ENCODE data around the gene DZIP1L.
"Not testable (repeated sequence)": the region's sequence is repeated elsewhere in the genome, so short reads cannot be mapped to it uniquely, and the experiment has no call there.

Gene DZIP1L

GRCh38 chr3:138114988-138115971, at the start of gene DZIP1L:
Gene DZIP1L, minus strand, starts transcription at chr3:138115608. Its CDS starts 11,637 bp downstream, at chr3:138103971.
- no peak for DNase-seq

GRCh38 chr3:138165061-138165460, 49.7 kb upstream of the DZIP1L start:
- DNase-seq: no peak

DNA sequence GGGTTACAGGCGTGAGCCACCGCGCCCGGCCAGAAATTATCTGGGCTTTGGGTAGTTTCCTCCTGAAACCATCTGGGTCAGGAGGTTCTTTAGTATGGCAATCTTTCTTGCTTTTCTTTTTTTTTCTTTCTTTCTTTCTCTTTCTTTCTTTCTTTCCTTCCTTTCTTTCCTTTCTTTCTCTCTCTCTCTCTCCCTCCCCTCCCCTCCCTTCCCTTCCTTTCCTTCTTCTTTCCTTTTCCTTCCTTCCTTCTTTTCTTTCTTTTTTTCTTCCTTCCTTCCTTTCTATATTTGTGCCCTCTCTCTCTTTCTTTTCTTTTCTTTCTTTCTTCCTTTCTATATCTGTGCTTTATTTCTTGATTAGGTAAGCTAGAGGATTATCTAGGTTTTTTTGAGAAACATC, 42.3 kb upstream of the DZIP1L start:
- DNase-seq: no peak

DNA sequence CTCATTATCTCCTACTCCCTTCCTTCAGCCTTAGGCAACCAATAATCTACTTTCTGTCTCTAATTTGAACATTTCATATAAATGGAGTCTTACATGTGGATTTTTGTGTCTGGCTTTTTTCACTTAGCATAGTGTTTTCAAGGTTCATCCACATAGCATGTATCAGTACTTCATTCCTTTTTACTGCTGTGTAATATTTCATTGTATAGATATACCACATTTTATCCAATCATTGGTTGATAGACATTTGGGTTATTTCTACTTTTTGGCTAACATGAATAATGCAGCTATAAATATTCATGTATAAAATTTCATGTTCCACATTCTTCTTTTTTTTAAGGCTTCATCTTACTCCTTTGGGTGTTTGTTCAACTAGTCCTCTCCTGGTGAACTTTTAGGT, 39.1 kb upstream of the DZIP1L start:
- no peak for DNase-seq

- DNase-seq: no peak
Measured at GRCh38 chr3:138148503-138148902, 33.1 kb upstream of the DZIP1L start.

DNA sequence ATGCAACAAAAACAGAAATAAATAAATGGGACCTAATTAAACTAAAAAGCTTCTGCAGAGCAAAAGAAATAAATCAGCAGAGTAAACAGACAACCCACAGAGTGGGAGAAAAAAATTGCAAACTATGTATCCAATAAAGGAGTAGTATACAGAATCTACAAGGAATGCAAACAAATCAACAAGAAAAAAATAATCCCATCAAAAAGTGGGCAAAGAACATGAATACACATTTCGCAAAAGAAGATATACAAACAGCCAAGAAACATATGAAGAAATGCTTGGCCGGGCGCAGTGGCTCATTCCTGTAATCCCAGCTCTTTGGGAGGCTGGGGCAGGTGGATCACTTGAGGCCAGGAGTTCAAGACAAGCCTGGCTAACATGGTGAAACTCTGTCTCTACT, 26.8 kb upstream of the DZIP1L start:
- DNase-seq: not testable (repeated sequence)

GRCh38 chr3:138140940-138141339, 25.5 kb upstream of the DZIP1L start:
- DNase-seq: no peak

- no peak for DNase-seq
Measured at GRCh38 chr3:138139691-138140090, 24.3 kb upstream of the DZIP1L start.

DNA sequence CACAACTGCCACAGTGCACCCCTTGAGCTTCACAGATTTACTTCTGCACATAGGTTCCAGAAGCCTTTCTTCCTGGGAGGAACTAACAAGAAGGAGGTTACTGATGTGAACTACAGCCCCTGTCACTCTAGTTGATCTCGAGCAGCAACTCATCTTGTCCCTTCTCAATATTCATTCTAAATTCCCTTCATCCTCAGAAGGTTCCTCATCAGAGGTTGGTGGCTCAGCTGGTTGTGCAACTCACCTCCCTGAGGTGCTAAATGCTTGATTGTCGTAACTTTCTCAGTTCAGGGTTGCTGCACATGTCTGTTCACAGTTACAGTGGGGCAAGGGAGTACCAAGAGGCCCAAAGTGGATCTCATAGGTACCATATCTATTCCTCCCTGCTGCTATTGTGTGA, 22.5 kb upstream of the DZIP1L start:
- DNase-seq: no peak

DNA sequence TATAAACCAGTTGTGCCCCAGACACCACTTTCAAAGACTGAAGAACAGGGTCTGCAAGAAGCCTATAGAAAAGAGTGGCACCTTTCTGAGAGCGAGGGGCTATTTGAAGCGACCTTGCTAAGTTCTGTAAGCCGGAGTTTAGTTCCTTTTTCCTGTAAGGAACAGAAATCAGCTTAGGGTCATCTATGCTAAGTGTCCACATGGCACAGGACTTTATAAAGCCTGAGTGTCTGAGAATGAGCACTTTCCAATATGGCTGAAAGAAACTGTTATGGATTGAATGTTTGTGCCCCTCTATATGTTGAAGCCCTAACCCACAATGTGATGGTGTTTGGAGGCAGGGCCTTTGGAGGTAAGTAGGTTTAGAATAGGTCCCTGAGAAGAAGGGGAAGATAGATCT, 20.8 kb upstream of the DZIP1L start:
- no peak for DNase-seq

GRCh38 chr3:138135833-138136194, 20.4 kb upstream of the DZIP1L start:
- no peak for DNase-seq

DNA sequence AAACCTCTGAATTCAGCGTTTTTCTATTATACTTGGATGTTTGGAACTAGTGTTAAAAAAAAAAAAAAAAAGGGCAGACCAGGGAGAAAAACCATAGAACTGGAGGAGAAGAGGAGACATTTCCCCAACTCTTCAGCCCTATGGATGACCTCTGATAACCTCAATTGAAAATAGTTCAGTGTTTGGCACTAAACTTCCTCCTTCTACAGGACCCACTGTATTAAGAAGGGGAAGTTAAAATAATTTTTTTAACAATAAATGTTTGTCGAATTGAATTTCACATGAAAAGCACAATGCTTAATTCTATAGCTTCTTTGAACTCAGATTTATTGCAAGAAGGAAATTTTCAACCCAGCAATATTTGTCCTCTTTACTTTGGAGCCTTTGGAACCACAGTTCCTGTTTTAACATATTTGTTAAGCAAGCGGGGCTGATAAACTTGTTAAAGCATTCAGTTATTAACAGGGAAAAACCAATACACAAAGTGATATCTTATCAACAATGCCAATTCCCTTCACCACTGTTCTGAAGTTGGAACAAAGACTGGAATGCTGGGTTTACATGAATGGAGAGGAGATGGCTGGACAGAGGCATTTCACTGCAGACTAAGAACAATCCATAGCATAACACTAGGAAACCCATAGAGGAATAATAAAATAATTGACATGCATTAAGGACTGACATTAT, 19.9 kb upstream of the DZIP1L start:
- no peak for DNase-seq

DNA sequence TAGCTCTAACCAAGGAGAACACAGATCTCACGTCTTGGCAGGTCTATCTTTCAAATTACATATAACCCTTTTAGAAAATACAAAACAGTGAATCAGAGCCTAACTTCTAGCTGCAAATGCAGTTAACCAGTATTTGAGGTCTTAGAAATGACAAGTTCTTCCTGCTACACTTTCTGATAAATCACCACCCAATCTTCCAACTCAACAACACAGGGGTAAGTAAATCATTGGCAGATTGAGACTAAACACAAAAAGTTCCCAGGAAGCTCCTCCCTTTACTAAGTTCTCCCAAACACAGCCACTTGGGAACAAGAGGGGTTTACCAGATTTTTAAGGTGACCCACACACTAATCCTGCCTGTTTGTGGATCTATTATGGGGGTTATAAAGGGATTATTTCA, 16.8 kb upstream of the DZIP1L start, which contains the start of gene A4GNT:
Gene A4GNT (minus strand): TSS at position 152 of the 400 bp plus-strand sequence. CDS start 1,134 bp downstream, outside the sequence.
- no peak for DNase-seq

DNA sequence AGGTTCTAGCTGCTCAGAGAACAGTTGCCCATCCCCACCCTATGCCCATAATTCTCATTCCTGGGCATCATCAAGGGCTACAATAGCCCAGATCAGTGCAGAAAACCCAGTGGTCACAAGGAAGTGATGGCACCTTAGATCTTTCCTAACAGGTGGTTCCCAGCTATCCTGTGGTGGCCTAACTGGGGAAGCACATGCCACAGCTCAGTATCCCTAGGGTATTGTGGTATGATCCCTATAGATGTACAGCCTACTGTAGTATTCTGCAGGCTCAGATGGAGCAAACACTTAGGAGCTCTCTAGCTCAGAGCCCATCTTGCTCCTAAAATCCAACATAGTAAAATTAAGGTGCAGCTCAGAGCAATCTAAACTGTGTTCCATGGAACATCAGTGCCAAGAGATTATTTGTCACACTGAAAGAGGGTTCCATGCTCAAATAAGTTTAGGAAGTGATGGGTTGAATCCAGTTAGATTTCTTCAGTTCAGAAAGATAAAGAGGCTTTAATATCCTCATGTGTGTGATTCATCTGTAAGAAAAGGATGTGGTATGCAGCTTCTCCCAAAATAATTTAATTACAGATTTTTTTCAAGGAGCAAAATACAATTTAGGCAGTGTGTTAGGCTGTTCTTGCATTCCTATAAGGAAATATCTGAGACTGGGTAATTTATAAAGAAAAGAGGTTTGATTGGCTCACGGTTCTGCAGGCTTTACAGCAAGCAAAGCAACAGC, 12.4 kb upstream of the DZIP1L start:
- DNase-seq: no peak

GRCh38 chr3:138125548-138126221, 10.3 kb upstream of the DZIP1L start:
- DNase-seq: no peak

DNA sequence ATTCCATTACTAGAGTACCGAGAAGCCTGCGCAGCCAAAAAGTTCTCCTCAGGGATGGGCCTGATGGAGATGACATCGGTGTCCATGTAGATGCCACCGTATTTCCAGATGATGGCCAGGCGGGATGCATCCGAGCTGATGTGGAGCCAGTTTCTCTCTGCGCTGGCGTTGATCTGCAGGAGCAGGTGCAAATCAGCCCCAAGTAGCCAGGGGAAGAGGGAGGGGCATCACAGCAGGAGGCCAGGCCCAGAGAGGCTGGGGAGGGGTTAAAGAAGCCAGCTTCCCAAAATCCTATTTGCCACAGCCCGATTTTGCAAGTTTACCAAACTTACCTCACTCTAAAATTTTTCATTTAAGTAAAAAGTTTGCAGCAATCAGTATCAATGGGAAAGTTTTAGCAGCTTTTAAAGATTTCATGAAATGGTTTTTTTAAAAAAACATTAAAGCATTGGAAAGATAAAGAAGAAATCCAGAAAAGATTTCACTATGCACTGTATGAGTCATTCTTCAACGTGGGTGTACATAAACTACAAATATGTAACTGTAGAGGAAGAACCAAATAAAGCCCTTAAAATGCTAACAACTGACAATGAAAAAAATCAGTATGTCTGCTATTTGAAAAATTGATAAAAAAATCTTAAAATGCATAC, 9.4 kb upstream of the DZIP1L start:
- DNase-seq: no peak

DNA sequence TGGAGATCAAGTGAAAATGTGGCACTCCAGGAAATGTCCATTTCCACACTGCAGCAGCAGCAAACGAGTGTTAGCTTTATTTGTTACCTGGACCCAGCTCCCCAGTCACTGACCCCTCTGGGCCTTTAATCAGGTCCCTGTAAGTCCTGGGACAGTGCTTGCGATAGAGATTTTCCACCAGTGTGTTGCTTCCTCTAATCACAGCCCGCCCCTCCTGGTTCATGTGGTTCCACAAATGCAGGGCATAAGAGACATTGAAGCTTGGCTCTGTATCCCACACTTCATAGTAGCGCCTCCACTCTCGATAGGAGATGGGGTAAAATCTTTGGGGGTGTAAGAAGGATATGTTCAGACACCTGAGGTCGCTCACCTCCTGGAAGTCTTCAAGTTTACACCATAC, 8.8 kb upstream of the DZIP1L start:
- DNase-seq: no peak

GRCh38 chr3:138119423-138119766, 4.0 kb upstream of the DZIP1L start:
- no peak for DNase-seq

- peak; percentile 27 for DNase-seq
Measured at GRCh38 chr3:138118612-138119422, 3.4 kb upstream of the DZIP1L start.

DNA sequence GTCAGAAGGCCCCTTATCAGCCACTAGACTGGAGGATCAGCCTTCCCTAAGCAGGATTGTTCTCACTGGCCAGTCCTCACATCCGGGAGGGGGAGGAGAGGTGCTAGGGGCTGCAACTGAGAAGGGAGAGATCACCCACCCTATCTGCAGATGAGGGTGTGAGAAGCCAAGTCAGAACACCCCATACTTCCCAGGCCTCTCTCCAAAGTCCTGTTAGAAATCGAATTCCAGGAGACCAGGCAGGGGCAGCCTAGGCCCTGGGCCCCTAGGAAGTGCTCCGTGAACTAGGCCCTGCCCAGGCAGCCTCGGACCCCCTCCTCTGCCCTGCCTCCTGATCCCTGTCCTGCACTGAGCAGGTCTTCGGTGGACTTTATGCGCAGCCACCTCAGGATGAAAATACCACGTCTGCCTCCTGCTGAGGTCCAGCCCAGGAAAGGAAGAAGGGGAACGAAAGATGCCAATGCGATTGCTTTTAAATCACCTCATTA, 933 bp downstream of the DZIP1L start:
- DNase-seq: no peak

- no peak for DNase-seq
Measured at GRCh38 chr3:138113326-138113725, 2.1 kb downstream of the DZIP1L start.

Measured in activated CD4-positive, alpha-beta T cell treated with anti-CD3 and anti-CD28 coated beads for 1 hour (primary cell).